HG02981 (cell line): Measurements from ENCODE around the gene DYRK1A.

Experiments
- ATAC-seq: cut with Tn5 transposase; IDR thresholded peaks from one replicate; pipeline ENCODE4 v1.9.1; 2021; ENCODE audit warnings: mild to moderate bottlenecking, moderate library complexity; ENCODE audit not compliant: unreplicated experiment

DYRK1A gene

DNA sequence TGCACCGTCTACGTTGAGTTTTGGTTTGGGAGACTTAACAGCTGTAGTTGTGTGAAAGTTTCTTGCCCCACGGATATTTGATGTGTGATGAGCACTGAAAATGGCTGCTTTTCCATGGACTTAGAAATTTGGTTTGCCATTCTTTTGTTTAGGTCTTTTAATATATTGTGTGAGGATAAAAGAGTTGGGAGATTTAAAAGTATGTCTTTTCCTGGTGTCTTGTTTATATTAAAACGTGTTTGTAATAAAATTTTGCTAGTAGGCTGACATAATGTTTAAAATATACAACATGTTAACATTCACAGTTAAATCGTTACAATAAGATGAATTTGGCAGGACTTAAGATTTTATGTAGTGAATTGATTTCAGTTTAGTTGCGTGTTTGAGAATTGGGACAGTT is 106.9 kb downstream of the DYRK1A start:
- ATAC-seq, result no peak

DNA sequence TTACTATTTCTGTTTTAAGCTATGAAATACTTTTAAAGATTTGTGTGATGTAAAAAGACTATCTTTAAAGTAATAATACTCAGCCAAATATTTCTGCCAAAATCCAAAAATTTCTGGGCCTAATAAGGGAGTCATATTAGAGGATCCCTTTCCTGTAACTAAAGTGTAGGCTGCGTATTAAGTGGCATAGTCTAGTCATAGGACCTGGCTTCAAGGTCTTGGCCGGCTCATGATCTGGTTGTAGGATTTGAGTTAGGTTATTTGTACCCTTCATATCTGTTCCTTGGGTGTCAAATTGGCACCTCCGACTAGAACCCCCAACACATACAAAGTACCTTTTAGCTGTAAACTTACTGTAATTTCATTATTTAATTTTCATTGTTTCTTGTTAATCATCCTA is 107.8 kb downstream of the DYRK1A start:
- ATAC-seq, result no peak

GRCh38 chr21:37475186-37475868 is 108.8 kb downstream of the DYRK1A start:
- ATAC-seq, result no peak

- no peak for ATAC-seq
Measured at GRCh38 chr21:37478794-37479193, 112.2 kb downstream of the DYRK1A start.

DNA sequence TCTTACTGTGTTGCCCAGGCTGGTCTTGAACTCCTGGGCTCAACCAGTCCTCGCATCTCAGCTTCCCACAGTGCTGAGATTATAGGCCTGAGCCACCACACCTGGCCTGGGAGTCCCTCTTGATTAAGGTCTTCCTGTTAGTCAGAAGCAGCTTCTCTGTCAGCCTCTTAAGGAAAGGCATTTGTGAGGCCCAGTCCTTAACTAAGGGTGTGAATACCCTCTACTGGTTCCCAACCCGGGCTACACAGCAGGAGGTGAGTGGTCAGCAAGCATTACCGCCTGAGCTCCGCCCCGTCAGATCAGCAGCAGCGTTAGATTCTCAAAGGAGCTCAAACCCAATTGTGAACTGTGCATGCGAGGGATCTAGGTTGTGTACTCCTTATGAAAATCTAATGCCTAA is 117.2 kb downstream of the DYRK1A start:
- no peak for ATAC-seq

DNA sequence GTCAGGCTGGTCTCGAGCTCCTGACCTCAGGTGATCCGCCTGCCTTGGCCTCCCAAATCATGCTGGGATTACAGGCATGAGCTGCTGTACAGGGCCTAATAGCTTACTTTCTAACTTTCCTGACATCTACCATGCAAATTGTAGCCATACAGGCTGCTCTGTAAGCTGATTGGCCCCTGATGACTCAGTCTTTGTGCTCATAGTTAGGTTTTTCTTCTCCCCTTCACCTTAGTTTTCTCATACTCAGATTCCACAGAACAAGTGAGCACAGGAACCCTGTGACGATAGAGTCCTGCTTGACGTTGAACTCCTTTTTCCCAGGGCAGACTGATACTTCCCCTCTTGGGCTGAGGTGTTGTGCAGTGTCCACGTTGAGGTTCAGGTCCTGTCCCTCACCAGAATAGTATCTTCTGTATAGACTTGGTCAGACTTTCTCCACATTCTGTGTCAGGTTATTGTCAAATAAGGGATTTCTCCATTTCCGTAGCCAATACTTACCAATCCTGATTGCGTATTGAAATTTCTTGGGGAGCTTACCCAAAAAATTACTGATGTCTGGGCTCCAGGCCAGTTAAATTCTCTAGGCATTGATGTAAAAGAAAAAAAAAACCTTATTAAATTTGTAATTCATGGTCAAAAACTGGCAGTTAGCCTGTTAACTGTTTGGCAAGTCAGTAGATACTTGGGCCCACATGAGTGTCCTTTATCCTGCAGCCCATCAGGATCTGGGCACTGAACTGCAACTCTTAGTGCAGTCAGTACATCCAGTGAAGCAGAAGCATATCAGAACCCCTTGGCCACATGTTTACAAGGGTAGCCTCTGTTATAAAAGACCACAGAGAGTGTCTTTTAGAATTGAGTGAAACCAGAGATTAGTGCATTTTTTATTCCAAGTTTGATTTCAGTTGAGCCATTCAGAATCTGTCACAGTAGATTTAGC is 118.2 kb downstream of the DYRK1A start:
- no peak for ATAC-seq

- ATAC-seq, result no peak
Measured at GRCh38 chr21:37489553-37489952, 123.0 kb downstream of the DYRK1A start.

DNA sequence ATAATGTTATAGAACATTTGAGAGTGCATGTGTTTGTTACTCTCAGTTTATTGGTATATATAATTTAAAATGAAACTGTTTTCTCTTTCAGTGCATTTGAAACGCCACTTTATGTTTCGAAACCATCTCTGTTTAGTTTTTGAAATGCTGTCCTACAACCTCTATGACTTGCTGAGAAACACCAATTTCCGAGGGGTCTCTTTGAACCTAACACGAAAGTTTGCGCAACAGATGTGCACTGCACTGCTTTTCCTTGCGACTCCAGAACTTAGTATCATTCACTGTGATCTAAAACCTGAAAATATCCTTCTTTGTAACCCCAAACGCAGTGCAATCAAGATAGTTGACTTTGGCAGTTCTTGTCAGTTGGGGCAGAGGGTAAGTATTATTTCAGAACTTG is 123.5 kb downstream of the DYRK1A start:
- ATAC-seq, result no peak

DNA sequence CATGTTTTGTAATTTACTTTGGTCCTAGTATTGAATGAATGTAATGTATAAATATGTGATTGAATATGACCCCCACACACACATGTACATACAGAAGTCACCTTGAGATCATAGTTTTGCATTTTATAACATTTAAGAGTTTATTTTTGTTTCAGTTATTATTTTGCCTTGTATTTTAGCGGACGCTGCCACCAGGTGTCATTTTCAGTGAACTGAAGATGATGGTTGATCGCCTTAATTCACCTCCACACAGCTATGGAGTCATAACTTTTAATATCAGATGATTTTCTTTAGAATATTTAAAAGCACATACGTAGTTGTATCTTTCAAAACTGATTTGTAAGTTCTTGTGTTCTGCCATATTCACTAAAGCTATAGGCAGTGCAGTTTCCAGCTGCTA is 130.4 kb downstream of the DYRK1A start:
- ATAC-seq, result no peak

DNA sequence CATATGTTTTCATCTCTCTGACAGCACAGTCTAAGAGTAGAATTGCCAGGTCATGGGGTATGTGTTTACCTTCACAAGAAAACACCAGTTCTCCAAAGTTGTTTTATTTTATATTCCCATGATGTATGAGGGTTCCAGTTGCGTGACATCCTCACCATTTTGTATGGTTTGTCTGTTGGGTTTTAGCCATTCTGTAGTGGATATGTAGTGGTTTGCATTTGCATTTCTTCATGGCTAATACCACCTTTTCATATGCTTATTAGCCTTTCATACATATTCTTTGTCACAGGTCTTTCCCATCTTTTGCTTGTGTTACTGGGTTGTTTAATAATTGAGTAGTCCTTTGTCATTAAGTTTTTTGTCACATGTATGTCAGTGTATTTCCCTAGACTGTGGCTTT is 132.1 kb downstream of the DYRK1A start:
- no peak for ATAC-seq

- no peak for ATAC-seq
Measured at GRCh38 chr21:37502947-37503346, 136.4 kb downstream of the DYRK1A start.

DNA sequence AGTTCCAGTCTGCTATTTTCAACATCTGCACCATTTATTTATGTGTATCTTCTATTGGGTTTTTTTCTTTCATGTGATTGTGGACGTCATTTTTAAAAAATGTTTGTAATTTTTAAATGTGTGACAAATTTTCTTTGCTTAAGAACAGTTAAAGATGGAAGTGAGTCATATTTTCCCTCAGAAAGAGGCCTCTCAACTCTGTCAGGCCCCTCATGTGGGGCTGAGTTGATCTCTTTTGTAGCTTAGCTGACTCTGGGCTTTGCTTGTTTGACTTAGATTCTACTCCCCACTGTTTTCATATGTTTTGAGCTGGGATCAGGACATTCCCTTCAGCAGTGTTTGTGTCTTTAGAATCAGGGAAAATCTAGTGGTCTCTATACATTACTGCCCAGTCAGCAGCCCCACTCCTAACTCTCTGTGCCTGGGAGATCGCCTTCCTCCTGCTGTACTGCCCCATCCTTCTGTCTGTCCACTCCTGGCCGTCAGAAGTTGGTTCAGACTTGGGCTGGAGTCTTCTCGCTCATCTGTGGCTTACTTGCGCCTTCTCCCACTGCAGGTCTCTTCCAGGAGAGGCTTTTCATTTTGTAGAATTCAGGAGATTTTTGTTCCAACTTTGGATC is 137.4 kb downstream of the DYRK1A start:
- ATAC-seq, result no peak

DNA sequence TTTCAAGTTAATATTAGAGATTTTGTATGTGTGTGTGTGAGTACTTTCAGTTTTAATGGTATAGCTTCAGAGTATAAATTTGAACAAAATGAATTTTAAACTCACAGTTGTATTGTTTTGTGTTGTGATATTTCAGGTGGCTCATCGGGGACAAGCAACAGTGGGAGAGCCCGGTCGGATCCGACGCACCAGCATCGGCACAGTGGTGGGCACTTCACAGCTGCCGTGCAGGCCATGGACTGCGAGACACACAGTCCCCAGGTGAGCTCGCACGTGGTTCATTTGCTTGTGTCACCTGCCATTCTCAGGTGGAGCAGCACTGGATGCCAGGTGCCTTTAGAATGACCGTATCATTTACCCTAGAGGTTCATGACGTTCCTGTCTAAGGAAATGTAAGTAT is 139.4 kb downstream of the DYRK1A start:
- ATAC-seq, result no peak

GRCh38 chr21:37507716-37508115 is 141.1 kb downstream of the DYRK1A start:
- no peak for ATAC-seq

GRCh38 chr21:37508341-37508740 is 141.8 kb downstream of the DYRK1A start:
- no peak for ATAC-seq

DNA sequence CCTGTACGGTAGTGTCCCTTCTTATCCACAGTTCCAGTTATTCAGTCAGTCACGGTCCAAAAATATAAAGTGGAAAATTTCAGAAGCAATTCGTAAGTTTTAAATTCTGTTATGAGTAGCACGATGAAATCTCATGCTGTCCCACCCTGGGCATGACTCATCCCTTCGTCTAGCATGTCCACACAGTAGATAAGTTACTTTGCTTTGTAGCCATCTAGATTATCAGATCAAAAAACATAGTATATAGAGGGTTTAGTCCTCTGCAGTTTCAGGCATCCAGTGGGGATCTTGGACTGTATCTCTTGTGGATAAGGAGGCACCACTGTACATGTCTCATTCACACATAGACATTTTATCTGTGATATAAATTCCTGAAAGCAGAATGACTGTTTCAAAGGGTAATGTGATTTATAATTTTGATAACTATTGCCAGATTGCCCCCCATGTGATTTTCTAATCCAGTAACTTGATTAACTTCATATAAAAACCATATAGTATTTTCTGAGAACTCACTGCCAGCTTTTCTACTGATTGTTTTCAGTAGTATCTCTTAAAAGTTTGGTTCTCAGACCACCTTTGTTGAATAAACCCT is 143.3 kb downstream of the DYRK1A start:
- ATAC-seq, result no peak

GRCh38 chr21:37511848-37512247 is 145.3 kb downstream of the DYRK1A start:
- no peak for ATAC-seq

- no peak for ATAC-seq
Measured at GRCh38 chr21:37513383-37513782, 146.8 kb downstream of the DYRK1A start.

DNA sequence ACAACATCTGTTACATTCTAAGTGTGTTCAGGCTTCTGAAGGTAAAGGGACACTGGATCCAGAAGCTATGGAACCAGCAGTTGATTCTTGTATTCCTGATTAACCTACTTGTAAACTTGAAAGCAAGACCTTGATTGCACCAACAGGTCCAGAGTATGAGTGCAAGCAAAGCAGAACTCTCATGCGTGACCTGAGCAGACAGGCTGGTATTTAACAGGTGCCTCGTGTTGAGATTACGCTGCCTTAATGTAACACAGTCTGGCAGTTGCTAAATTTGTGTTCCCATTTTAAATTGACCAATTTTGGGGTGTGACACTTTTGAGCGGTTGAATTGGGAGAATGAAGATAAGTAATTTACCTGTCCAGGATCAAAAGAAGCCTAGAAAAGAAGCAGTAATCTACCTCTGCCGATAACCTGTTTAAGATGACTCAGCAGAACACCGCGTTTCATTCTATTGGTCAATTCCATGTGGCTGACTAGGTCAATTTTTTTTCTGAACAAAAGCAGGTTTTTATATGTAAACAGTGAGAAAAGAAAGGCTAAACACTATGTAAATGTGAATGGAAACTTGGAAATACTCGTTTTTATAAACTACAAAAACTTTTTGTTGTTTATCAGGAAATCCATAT is 147.6 kb downstream of the DYRK1A start:
- no peak for ATAC-seq

- no peak for ATAC-seq
Measured at GRCh38 chr21:37516998-37517397, 150.4 kb downstream of the DYRK1A start.

DNA sequence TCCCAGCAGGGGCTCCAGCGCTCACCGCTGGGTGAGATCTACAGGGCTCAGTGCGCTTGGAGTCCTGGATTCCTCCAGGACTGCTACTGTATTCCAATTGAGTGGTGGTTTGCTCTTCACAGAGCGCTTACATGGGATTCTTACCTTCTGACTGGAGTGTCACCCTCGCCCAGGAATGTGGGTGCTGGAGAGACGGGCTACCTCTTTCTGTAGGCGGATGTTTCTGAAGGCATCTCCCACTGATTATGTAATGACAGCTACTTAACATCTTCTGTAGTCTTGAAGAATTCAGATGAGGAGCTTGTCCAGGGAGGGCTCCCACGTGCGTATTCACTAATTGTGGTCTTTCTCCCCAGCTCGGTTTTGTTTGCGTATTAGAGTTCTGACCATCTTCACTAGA is 154.2 kb downstream of the DYRK1A start:
- no peak for ATAC-seq
